Psoas muscle (tissue), 8 donors: Measurements from ENCODE around the gene OR2AG1. TPM values are rescaled to one million over a fixed set of nuclear protein-coding genes. Genes with fewer than 3 reads are reported as not detected.

Experiments
- ATAC-seq, 4 donors: fragments of 200-7000 bp; cut with Tn5 transposase; one replicate each; pipeline ENCODE4 v1.9.1; 2020; ENCODE audit warnings: moderate library complexity in 3 of 4, mild to moderate bottlenecking in 2 of 4
- DNase-seq, 2 donors: peaks; one replicate each; pipeline ENCODE4 v3.0.0-alpha.2; 2020
- H3K27ac ChIP-seq: fragments of 200-600 bp; one replicate; pipeline ENCODE4 v1.8.0; 2022
- H3K27me3 ChIP-seq, 3 donors: fragments of 200-600 bp in 1 of 3; one replicate each; pipeline versions ENCODE4 v1.6.1 to v1.8.0; 2013 to 2022; ENCODE audit warnings: low read length in 2 of 3, mild to moderate bottlenecking in 2 of 3, moderate library complexity in 1 of 3; ENCODE audit not compliant: insufficient read depth in 3 of 3
- H3K36me3 ChIP-seq, 2 donors: fragments of 200-600 bp in 1 of 2; one replicate each; pipeline versions ENCODE4 v1.6.1 to v1.8.0; 2013 to 2022; ENCODE audit warnings: low read depth in 1 of 2, mild to moderate bottlenecking in 1 of 2, moderate library complexity in 1 of 2; ENCODE audit not compliant: insufficient read depth in 1 of 2
- H3K4me1 ChIP-seq: fragments of 200-600 bp; one replicate; pipeline ENCODE4 v1.8.0; 2022
- H3K4me3 ChIP-seq: fragments of 200-600 bp; one replicate; pipeline ENCODE4 v1.8.0; 2022; ENCODE audit warnings: mild to moderate bottlenecking
- H3K9me3 ChIP-seq: fragments of 200-600 bp; one replicate; pipeline ENCODE4 v1.8.0; 2022
- WGBS, 3 donors: extraction: QIAGEN DNeasy Blood & Tissue Kit; methylation state at CpG; one replicate each; pipeline versions ENCODE4 v1.1.6 to v1.1.7; 2013; 5-methylcytosine and 5-hydroxymethylcytosine counted together
- intact Hi-C, 2 donors: fragments of 100-400 bp; cut with DNase I; formaldehyde crosslinking; loops; one replicate each; pipeline versions ENCODE4 v1.11.0 to v1.14.2; 2022
- polyA plus RNA-seq, 3 donors: library from polyadenylated mRNA; stranded (reverse); fragments of 200-250 nt; gene quantifications; one replicate each; pipeline ENCODE4 v1.2.3, GENCODE V29; 2013
- total RNA-seq, 4 donors: library from RNA; stranded (reverse); fragmentation: NEBNext Ultra II Directional in 2 of 4; extraction: Animal tissue kit (Norgen Biotek cat#: 25700) in 2 of 4; gene quantifications; one replicate each; pipeline versions ENCODE4 v1.2.1 to v1.2.4, GENCODE V29; 2021 to 2023
- TF ChIP-seq, protein P1 (sequence below): fragments of 200-600 bp; IDR thresholded peaks from one replicate; pipeline ENCODE4 v1.8.0; 2022; ENCODE audit warnings: antibody characterized with exemption
- donor health status: healthy with polysubstance abuse.
- donor health status: DM: no; HTN: no; CAD: no; lungs with moderate emphysema.
- donor health status: Bipolar disorder and iron deficiency.
- donor health status: healthy.
- donor health status: DM: yes; HTN: yes; CAD: no.
- donor health status: DM: no; HTN: no; CAD: no.
- donor health status: DM: no; HTN: no; CAD: no.
- donor health status: DM: yes; HTN: yes; CAD: no.

The OR2AG1 gene
- total and polyA plus RNA-seq, 7 donors: not detected

DNA sequence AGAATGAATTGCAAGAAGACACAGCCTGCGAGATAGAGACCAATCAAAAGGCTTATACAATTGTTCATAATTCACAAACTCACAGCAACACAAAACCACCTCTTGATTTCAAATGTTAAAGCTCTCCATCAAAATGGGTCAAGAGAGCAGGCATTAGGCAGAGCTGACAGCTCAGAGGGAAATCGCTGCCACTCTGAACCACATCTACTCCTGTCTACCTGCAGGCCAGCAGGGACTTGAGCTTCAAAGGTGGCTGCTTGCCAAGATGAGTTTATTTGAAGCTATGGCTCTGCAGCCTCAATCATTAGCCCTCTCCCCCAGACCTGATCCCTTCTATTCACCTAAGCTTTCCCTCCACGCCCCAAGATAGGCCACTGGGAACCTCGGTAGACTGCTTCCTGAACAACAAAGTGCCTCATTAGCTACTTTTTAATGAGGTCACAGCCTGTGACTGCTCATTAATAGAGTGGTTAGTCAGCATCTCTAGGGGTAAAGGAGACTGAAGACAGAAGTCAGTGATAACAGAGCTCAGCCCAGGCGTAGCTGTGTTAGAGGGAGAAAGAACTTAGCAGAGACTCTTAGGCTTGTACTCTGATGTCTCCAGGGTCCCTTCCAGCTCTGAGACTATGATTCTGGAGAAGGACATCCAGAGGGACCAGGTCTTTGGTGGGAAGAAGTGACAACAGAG is 41.5 kb downstream of the OR2AG1 start:
- no peak for DNase-seq
- Histone ChIP-seq H3K36me3 (no peaks in the 10 kb centered on the region), H3K4me1 (no peaks in the 10 kb centered on the region), H3K27me3 (no peaks in the 10 kb centered on the region), H3K9me3 (peaks cover 2% of the 10 kb centered on the region), H3K27ac (no peak overlapping the region), H3K4me3 (no peak overlapping the region)
- TF ChIP-seq, protein P1, sequence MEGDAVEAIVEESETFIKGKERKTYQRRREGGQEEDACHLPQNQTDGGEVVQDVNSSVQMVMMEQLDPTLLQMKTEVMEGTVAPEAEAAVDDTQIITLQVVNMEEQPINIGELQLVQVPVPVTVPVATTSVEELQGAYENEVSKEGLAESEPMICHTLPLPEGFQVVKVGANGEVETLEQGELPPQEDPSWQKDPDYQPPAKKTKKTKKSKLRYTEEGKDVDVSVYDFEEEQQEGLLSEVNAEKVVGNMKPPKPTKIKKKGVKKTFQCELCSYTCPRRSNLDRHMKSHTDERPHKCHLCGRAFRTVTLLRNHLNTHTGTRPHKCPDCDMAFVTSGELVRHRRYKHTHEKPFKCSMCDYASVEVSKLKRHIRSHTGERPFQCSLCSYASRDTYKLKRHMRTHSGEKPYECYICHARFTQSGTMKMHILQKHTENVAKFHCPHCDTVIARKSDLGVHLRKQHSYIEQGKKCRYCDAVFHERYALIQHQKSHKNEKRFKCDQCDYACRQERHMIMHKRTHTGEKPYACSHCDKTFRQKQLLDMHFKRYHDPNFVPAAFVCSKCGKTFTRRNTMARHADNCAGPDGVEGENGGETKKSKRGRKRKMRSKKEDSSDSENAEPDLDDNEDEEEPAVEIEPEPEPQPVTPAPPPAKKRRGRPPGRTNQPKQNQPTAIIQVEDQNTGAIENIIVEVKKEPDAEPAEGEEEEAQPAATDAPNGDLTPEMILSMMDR: no peak
- intact Hi-C loops: no loop called here
- WGBS, 3 donors: 70 to 82% (median 80%) methylated on average over 5 of the region's 5 CpGs
- ATAC-seq: no peak

- TF ChIP-seq, protein P1: no peak
- intact Hi-C loops: no loop called here
- H3K27ac ChIP-seq: no peak overlapping the region
- ATAC-seq (no peak), DNase-seq (no peak)
- H3K4me1 ChIP-seq: no peaks in the 10 kb centered on the region
- WGBS, 3 donors: 59 to 65% (median 63%) methylated on average over 7 of the region's 7 CpGs
- no peak overlapping the region for H3K4me3 ChIP-seq
- H3K36me3 ChIP-seq: no peaks in the 10 kb centered on the region
- no peaks in the 10 kb centered on the region for H3K27me3 ChIP-seq
- peaks cover under 1% of the 10 kb centered on the region for H3K9me3 ChIP-seq
Measured at GRCh38 chr11:6825231-6825744, 42.5 kb downstream of the OR2AG1 start.

GRCh38 chr11:6828103-6828502 is 45.3 kb downstream of the OR2AG1 start:
- Histone ChIP-seq H3K36me3 (no peaks in the 10 kb centered on the region), H3K27me3 (peaks cover 0 to 3% (median 0%) of the 10 kb centered on the region in 3 donors), H3K27ac (no peak overlapping the region), H3K4me3 (no peak overlapping the region), H3K4me1 (no peaks in the 10 kb centered on the region), H3K9me3 (no peaks in the 10 kb centered on the region)
- DNase-seq: no peak
- ATAC-seq: no peak
- intact Hi-C loops: no loop called here
- TF ChIP-seq, protein P1: no peak
- 68 to 79% (median 79%) methylated on average over 1 of the region's 1 CpG for WGBS, 3 donors

- ATAC-seq (no peak), DNase-seq (no peak)
- no peaks in the 10 kb centered on the region for H3K9me3 ChIP-seq
- intact Hi-C loops: no loop called here
- no peak overlapping the region for H3K27ac ChIP-seq
- TF ChIP-seq, protein P1: no peak
- WGBS, 3 donors: 44 to 61% (median 49%) methylated on average over 6 of the region's 6 CpGs
- peaks cover 0 to 3% (median 0%) of the 10 kb centered on the region in 3 donors for H3K27me3 ChIP-seq
- no peaks in the 10 kb centered on the region for H3K4me1 ChIP-seq
- H3K4me3 ChIP-seq: no peak overlapping the region
- H3K36me3 ChIP-seq: no peaks in the 10 kb centered on the region
Measured at GRCh38 chr11:6833356-6833755, 50.5 kb downstream of the OR2AG1 start.
